GM23248 (cell line): Measurements from ENCODE around the gene MYH7. TPM values are rescaled to one million over a fixed set of nuclear protein-coding genes. Genes with fewer than 3 reads are reported as not detected.

Source experiments
- DNase-seq: peaks from one replicate; pipeline ENCODE4 v3.0.0-alpha.2; 2015
- H2AFZ ChIP-seq: fragments of 200-600 bp; sonication (generic); 2 replicates; pipeline ENCODE4 v1.6.1; 2016; ENCODE audit warnings: antibody characterized with exemption
- H3F3A ChIP-seq: fragments of 200-600 bp; sonication (generic); 2 replicates; pipeline ENCODE4 v1.6.1; 2016; ENCODE audit warnings: mild to moderate bottlenecking, antibody characterized with exemption, mixed run types; ENCODE audit not compliant: insufficient read depth
- H3K27ac ChIP-seq: fragments of 200-600 bp; sonication (generic); 2 replicates; pipeline ENCODE4 v1.5.1; 2016; ENCODE audit warnings: mild to moderate bottlenecking
- H3K27me3 ChIP-seq: fragments of 200-600 bp; sonication (generic); replicated peaks from 2 replicates; pipeline ENCODE4 v1.6.1; 2016; ENCODE audit warnings: mild to moderate bottlenecking; ENCODE audit not compliant: insufficient read depth
- H3K36me3 ChIP-seq: fragments of 200-600 bp; sonication (generic); 2 replicates; pipeline ENCODE4 v1.6.1; 2016; ENCODE audit warnings: low read depth, mild to moderate bottlenecking
- H3K4me1 ChIP-seq: fragments of 200-600 bp; sonication (generic); 2 replicates; pipeline ENCODE4 v1.6.1; 2016; ENCODE audit warnings: mild to moderate bottlenecking; ENCODE audit not compliant: insufficient read depth
- H3K4me2 ChIP-seq: fragments of 200-600 bp; sonication (generic); one replicate; pipeline ENCODE4 v1.6.1; 2016; ENCODE audit warnings: mild to moderate bottlenecking; ENCODE audit not compliant: unreplicated experiment
- H3K4me3 ChIP-seq: fragments of 200-600 bp; sonication (generic); 2 replicates; pipeline ENCODE4 v1.5.1; 2016; ENCODE audit warnings: mild to moderate bottlenecking
- H3K79me2 ChIP-seq: fragments of 200-600 bp; sonication (generic); 2 replicates; pipeline ENCODE4 v1.6.1; 2016; ENCODE audit warnings: mild to moderate bottlenecking; ENCODE audit not compliant: insufficient read depth
- H3K9ac ChIP-seq: fragments of 200-600 bp; sonication (generic); 2 replicates; pipeline ENCODE4 v1.6.1; 2016; ENCODE audit warnings: mild to moderate bottlenecking
- H3K9me2 ChIP-seq: fragments of 200-600 bp; sonication (generic); 2 replicates; pipeline ENCODE4 v1.6.1; 2016; ENCODE audit warnings: mixed run types, mild to moderate bottlenecking, moderate library complexity; ENCODE audit not compliant: insufficient read depth
- H3K9me3 ChIP-seq: fragments of 200-600 bp; sonication (generic); one replicate; pipeline ENCODE4 v1.6.1; 2017; ENCODE audit warnings: low read depth
- H4K20me1 ChIP-seq: fragments of 200-600 bp; sonication (generic); 2 replicates; pipeline ENCODE4 v1.6.0; 2016; ENCODE audit not compliant: insufficient read depth
- EZH2 ChIP-seq: fragments of 200-600 bp; sonication (generic); IDR thresholded peaks from 2 replicates; pipeline ENCODE4 v1.6.1; 2018; ENCODE audit warnings: antibody characterized with exemption, mild to moderate bottlenecking; ENCODE audit not compliant: insufficient read depth, poor library complexity, severe bottlenecking
- EZH2phosphoT487 ChIP-seq: fragments of 200-600 bp; sonication (generic); IDR thresholded peaks from 2 replicates; pipeline ENCODE4 v1.6.1; 2018; ENCODE audit warnings: antibody characterized with exemption, moderate library complexity, mild to moderate bottlenecking, low read depth; ENCODE audit not compliant: insufficient read depth
- WGBS, 2 experiments: methylation state at CpG; one replicate each; pipeline ENCODE4 v1.1.6; 2015 to 2017; ENCODE audit warnings: low lambda C conversion rate in 2 of 2, low coverage in 1 of 2; ENCODE audit errors: missing lambda C conversion rate in 2 of 2; 5-methylcytosine and 5-hydroxymethylcytosine counted together
- in situ Hi-C: fragments of 300-500 bp; cut with MboI; formaldehyde crosslinking; loops from 2 replicates; pipeline ENCODE4 v1.15.0; 2020
- polyA plus RNA-seq: library from polyadenylated mRNA; unstranded; fragments of >200 nt; fragmentation: Nextera tagmentation; extraction: Ambion mirVana; gene quantifications from 2 replicates; pipeline ENCODE4 v1.2.1, GENCODE V29; 2016
- total RNA-seq: library from RNA; depleted of rRNA; stranded (reverse); fragments of >200 nt; shearing (Covaris generic); gene quantifications from 2 replicates; pipeline ENCODE4 v1.2.3, GENCODE V29; 2014

The MYH7 gene
- total and polyA plus RNA-seq, 2 experiments from 2014 or later: not detected

- Histone ChIP-seq H3K79me2 (no peaks in the 10 kb centered on the region), H2AFZ (no peak overlapping the region), H3K9me3 (no peaks in the 10 kb centered on the region), H3K27ac (no peak overlapping the region), H3K27me3 (peaks cover 16% of the 10 kb centered on the region), H3F3A (no peaks in the 10 kb centered on the region), H3K9ac (no peak overlapping the region), H3K9me2 (no peaks in the 10 kb centered on the region), H3K4me2 (no peak overlapping the region), H3K36me3 (no peaks in the 10 kb centered on the region), H3K4me1 (no peaks in the 10 kb centered on the region), H3K4me3 (no peak overlapping the region), H4K20me1 (no peaks in the 10 kb centered on the region)
- no peak for TF ChIP-seq EZH2phosphoT487
- TF ChIP-seq EZH2: no peak
- in situ Hi-C loops: no loop called here
- DNase-seq: no peak
- WGBS, 2 experiments: 34 to 39% methylated on average over 8 of the region's 8 CpGs
These were observed 805 bp downstream of the MYH7 start for GRCh38 chr14:23434488-23435222.

GRCh38 chr14:23433457-23433856 lies 2.0 kb downstream of the MYH7 start:
- DNase-seq: no peak
- H3F3A ChIP-seq: no peaks in the 10 kb centered on the region
- no peaks in the 10 kb centered on the region for H4K20me1 ChIP-seq
- H3K4me2 ChIP-seq: no peak overlapping the region
- TF ChIP-seq EZH2phosphoT487: no peak
- H3K4me1 ChIP-seq: no peaks in the 10 kb centered on the region
- in situ Hi-C loops: no loop called here
- no peaks in the 10 kb centered on the region for H3K36me3 ChIP-seq
- H3K9ac ChIP-seq: no peak overlapping the region
- no peak overlapping the region for H3K27ac ChIP-seq
- no peaks in the 10 kb centered on the region for H3K9me3 ChIP-seq
- no peak overlapping the region for H2AFZ ChIP-seq
- H3K27me3 ChIP-seq: peaks cover 16% of the 10 kb centered on the region
- H3K79me2 ChIP-seq: no peaks in the 10 kb centered on the region
- 29 to 33% methylated on average over 10 of the region's 10 CpGs for WGBS, 2 experiments
- no peak overlapping the region for H3K4me3 ChIP-seq
- H3K9me2 ChIP-seq: no peaks in the 10 kb centered on the region

GRCh38 chr14:23432946-23433345 lies 2.5 kb downstream of the MYH7 start:
- Histone ChIP-seq H3K9ac (no peak overlapping the region), H3K4me1 (no peaks in the 10 kb centered on the region), H3K27ac (no peak overlapping the region), H4K20me1 (no peaks in the 10 kb centered on the region), H3K4me2 (no peak overlapping the region), H3K79me2 (no peaks in the 10 kb centered on the region), H3K9me2 (no peaks in the 10 kb centered on the region), H3K4me3 (no peak overlapping the region), H3K36me3 (no peaks in the 10 kb centered on the region), H3K9me3 (no peaks in the 10 kb centered on the region), H3F3A (no peaks in the 10 kb centered on the region), H2AFZ (no peak overlapping the region), H3K27me3 (peaks cover 16% of the 10 kb centered on the region)
- WGBS, 2 experiments: 53 to 54% methylated on average over 10 of the region's 10 CpGs
- no peak for TF ChIP-seq EZH2
- no peak for TF ChIP-seq EZH2phosphoT487
- no peak for DNase-seq
- in situ Hi-C loops: no loop called here

GRCh38 chr14:23432102-23432925 lies 3.1 kb downstream of the MYH7 start:
- in situ Hi-C loops: no loop called here
- whole genome bisulfite sequencing, 2 experiments: 41 to 53% methylated on average over 13 to 17 of the region's 17 CpGs

More at GRCh38 chr14:23432102-23432925, 3.1 kb downstream of the MYH7 start:
- Histone ChIP-seq H3K9ac (no peak overlapping the region), H3K4me2 (no peak overlapping the region), H3K9me2 (no peaks in the 10 kb centered on the region), H3K4me3 (no peak overlapping the region), H3K27me3 (peaks cover 16% of the 10 kb centered on the region), H3K27ac (no peak overlapping the region), H3K4me1 (no peaks in the 10 kb centered on the region), H2AFZ (no peak overlapping the region), H3F3A (no peaks in the 10 kb centered on the region), H3K36me3 (no peaks in the 10 kb centered on the region), H4K20me1 (no peaks in the 10 kb centered on the region), H3K79me2 (no peaks in the 10 kb centered on the region), H3K9me3 (no peaks in the 10 kb centered on the region)
- TF ChIP-seq EZH2phosphoT487 (no peak), EZH2 (no peak)
- DNase-seq: no peak
